ENCODE results near the gene ATP1A2.

DNA sequence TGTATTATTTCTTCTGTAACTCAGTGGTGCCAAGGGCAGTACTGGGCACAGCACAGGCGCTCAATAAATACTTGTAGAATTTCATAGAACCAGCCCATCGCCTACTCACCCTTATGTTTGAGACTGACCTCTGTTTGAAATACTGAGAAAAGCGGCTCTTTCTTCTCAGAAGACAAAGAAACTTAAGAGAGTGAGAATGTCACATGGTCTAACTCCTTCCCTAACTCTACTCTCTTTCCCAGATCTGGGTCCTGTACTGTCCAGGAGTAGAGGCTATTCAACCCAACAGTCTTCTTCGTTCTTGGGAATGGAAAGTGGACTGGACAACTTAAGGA is 21.3 kb upstream of the ATP1A2 start:
- TF ChIP-seq CTCF (IDR thresholded peaks at IDR 0.05) = no peak
- no peak for TF ChIP-seq EZH2 (IDR thresholded peaks at IDR 0.05; ENCODE audit: borderline replicate concordance, insufficient read depth, low read depth, low read length, poor library complexity, severe bottlenecking)
